Muscle of leg (tissue), 11 donors: ENCODE measurements around the gene TRIP12. TPM values are rescaled to one million over a fixed set of nuclear protein-coding genes. Genes with fewer than 3 reads are reported as not detected.
"Not testable (repeated sequence)": the region's sequence is repeated elsewhere in the genome, so short reads cannot be mapped to it uniquely, and the experiment has no call there.

Experiments
- DNase-seq: peaks from one replicate; pipeline ENCODE4 v3.0.0; 2013
- H3K27ac ChIP-seq: one replicate; pipeline ENCODE4 v1.5.1; 2013; ENCODE audit warnings: mild to moderate bottlenecking, low read length, control low read depth
- H3K27me3 ChIP-seq: one replicate; pipeline ENCODE4 v1.6.1; 2013; ENCODE audit warnings: low read length; ENCODE audit not compliant: control insufficient read depth, insufficient read depth
- H3K36me3 ChIP-seq: one replicate; pipeline ENCODE4 v1.6.1; 2013; ENCODE audit warnings: low read length; ENCODE audit not compliant: control insufficient read depth, insufficient read depth
- H3K4me1 ChIP-seq: one replicate; pipeline ENCODE4 v1.6.1; 2013; ENCODE audit warnings: low read length; ENCODE audit not compliant: control insufficient read depth, insufficient read depth
- H3K4me3 ChIP-seq: one replicate; pipeline ENCODE4 v1.5.1; 2013; ENCODE audit warnings: low read length, control low read depth
- H3K9me3 ChIP-seq: replicated peaks from 2 replicates; pipeline ENCODE4 v1.6.1; 2013; ENCODE audit warnings: low read depth, low read length; ENCODE audit not compliant: control insufficient read depth
- WGBS: methylation state at CpG from one replicate; pipeline ENCODE4 v1.1.5; 2013; ENCODE audit warnings: missing lambda C conversion rate; ENCODE audit not compliant: insufficient coverage; 5-methylcytosine and 5-hydroxymethylcytosine counted together
- polyA plus RNA-seq, 8 donors: library from polyadenylated mRNA; unstranded; fragments of 120-200 nt; gene quantifications; one replicate each; pipeline versions ENCODE4 v1.2.1 to v1.2.3, GENCODE V29; 2013; ENCODE audit warnings: inconsistent platforms in 1 of 8, low replicate concordance in 1 of 8; ENCODE audit not compliant: insufficient read length in 8 of 8, insufficient read depth in 1 of 8
- total RNA-seq: library from RNA; stranded (reverse); fragments of 120-200 nt; gene quantifications from one replicate; pipeline ENCODE4 v1.2.4, GENCODE V29; 2013

TRIP12 gene
- total and polyA plus RNA-seq, 9 donors = 95.2 to 172 (median 145) TPM

GRCh38 chr2:229752970-229753729 is 168.7 kb downstream of the TRIP12 start:
- H3K9me3 ChIP-seq = no peaks in the 10 kb centered on the region
- no peaks in the 10 kb centered on the region for H3K36me3 ChIP-seq
- H3K4me1 ChIP-seq = no peaks in the 10 kb centered on the region
- no peaks in the 10 kb centered on the region for H3K27me3 ChIP-seq
- H3K4me3 ChIP-seq = no peak overlapping the region
- no peak for DNase-seq
- no peak overlapping the region for H3K27ac ChIP-seq
- WGBS = no CpG with 5 or more reads among the region's 11 CpGs

DNA sequence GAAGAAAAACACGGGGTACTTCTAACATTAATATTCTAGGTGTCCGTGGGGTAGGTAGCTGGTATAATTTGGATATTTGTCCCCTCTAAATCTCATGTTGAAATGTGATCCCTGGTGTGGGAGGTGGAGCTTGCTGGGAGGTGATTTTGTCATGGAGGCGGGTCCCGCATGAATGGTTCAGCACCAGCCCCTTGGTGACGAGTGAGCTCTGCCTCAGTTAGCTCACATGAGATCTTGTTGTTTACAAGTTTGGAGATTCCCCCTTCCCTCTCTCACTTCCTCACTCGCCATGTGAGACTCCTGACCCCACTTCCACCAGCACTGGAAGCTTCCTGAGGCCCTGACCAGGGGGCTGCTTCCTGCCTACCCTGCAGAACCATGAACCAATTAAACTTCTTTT is 172.0 kb downstream of the TRIP12 start:
- H3K27ac ChIP-seq = no peak overlapping the region
- DNase-seq = no peak
- WGBS = 71% methylated on average over 1 of the region's 6 CpGs
- no peaks in the 10 kb centered on the region for H3K9me3 ChIP-seq
- no peaks in the 10 kb centered on the region for H3K36me3 ChIP-seq
- H3K4me3 ChIP-seq = no peak overlapping the region
- H3K27me3 ChIP-seq = no peaks in the 10 kb centered on the region
- no peaks in the 10 kb centered on the region for H3K4me1 ChIP-seq

- no peaks in the 10 kb centered on the region for H3K9me3 ChIP-seq
- no peaks in the 10 kb centered on the region for H3K36me3 ChIP-seq
- WGBS = 83% methylated on average over 1 of the region's 3 CpGs
- no peaks in the 10 kb centered on the region for H3K27me3 ChIP-seq
- no peak overlapping the region for H3K27ac ChIP-seq
- no peaks in the 10 kb centered on the region for H3K4me1 ChIP-seq
- no peak for DNase-seq
- no peak overlapping the region for H3K4me3 ChIP-seq
These were observed 172.9 kb downstream of the TRIP12 start for GRCh38 chr2:229748950-229749349.

GRCh38 chr2:229742691-229743090 is 179.1 kb downstream of the TRIP12 start:
- not testable (repeated sequence) for H3K9me3 ChIP-seq, H3K27me3 ChIP-seq, H3K27ac ChIP-seq, DNase-seq, H3K36me3 ChIP-seq, H3K4me1 ChIP-seq, H3K4me3 ChIP-seq
- 77% methylated on average over 5 of the region's 35 CpGs for WGBS

- WGBS = 81% methylated on average over 4 of the region's 4 CpGs
- Histone ChIP-seq H3K4me1 (no peaks in the 10 kb centered on the region), H3K9me3 (peaks cover 21% of the 10 kb centered on the region), H3K27me3 (no peaks in the 10 kb centered on the region), H3K27ac (no peak overlapping the region), H3K36me3 (no peaks in the 10 kb centered on the region), H3K4me3 (no peak overlapping the region)
- DNase-seq = no peak
These were observed 181.5 kb downstream of the TRIP12 start for GRCh38 chr2:229740279-229740678.

GRCh38 chr2:229738024-229738625 is 183.7 kb downstream of the TRIP12 start:
- WGBS = no CpG with 5 or more reads among the region's 3 CpGs
- Histone ChIP-seq H3K4me1 (no peaks in the 10 kb centered on the region), H3K4me3 (no peak overlapping the region), H3K27ac (no peak overlapping the region), H3K27me3 (no peaks in the 10 kb centered on the region), H3K36me3 (no peaks in the 10 kb centered on the region), H3K9me3 (peaks cover 21% of the 10 kb centered on the region)
- no peak for DNase-seq

DNA sequence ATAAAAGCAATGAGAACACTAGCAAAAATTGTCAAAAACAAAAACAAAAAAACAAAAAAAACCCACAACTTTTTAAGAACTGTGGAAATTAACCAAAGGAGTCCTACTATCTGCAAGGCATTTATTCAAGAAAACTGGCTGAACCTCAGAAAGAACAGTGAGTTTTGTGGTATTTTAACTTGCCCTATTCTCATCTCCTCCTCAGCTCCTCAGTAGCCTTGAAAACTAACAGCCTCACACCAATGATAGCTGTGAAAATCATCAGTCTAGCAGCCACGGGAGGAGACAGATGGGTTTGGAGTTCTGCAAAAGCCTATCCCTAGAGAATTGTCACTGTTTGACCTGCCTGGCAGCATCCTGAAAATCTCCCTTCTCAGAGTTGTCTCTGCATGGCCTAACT is 187.4 kb downstream of the TRIP12 start:
- Histone ChIP-seq H3K9me3 (peaks cover 19% of the 10 kb centered on the region), H3K27ac (no peak overlapping the region), H3K4me1 (no peaks in the 10 kb centered on the region), H3K27me3 (no peaks in the 10 kb centered on the region), H3K4me3 (no peak overlapping the region), H3K36me3 (no peaks in the 10 kb centered on the region)
- DNase-seq = no peak
- 50% methylated on average over 1 of the region's 1 CpG for WGBS

GRCh38 chr2:229733611-229734245 is 188.1 kb downstream of the TRIP12 start:
- no peaks in the 10 kb centered on the region for H3K27me3 ChIP-seq
- no peak for DNase-seq
- H3K4me1 ChIP-seq = no peaks in the 10 kb centered on the region
- no peak overlapping the region for H3K4me3 ChIP-seq
- no CpG with 5 or more reads among the region's 6 CpGs for WGBS
- H3K9me3 ChIP-seq = peaks cover 19% of the 10 kb centered on the region
- H3K36me3 ChIP-seq = no peaks in the 10 kb centered on the region
- H3K27ac ChIP-seq = no peak overlapping the region

DNA sequence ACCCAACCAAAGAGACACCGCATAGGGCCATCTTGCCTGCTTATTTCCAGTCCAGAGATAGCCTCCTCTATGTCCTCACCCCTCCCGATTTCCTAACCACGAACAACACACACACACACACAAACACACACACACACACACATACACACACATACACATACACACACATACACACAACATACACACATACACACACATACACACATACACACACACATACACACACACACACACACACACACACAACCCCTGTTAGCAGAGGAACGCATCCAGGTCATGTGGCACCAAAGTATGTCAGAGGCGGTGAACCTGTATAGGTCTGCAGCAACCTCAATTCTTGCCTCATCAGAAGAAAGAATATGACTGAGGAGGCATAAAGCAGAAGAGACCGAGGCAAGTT is 188.9 kb downstream of the TRIP12 start:
- 61% methylated on average over 4 of the region's 6 CpGs for WGBS
- H3K36me3 ChIP-seq = no peaks in the 10 kb centered on the region
- H3K27me3 ChIP-seq = no peaks in the 10 kb centered on the region
- no peaks in the 10 kb centered on the region for H3K4me1 ChIP-seq
- H3K9me3 ChIP-seq = peaks cover 15% of the 10 kb centered on the region
- DNase-seq = no peak
- no peak overlapping the region for H3K4me3 ChIP-seq
- H3K27ac ChIP-seq = no peak overlapping the region

GRCh38 chr2:229731916-229732315 is 189.9 kb downstream of the TRIP12 start:
- Histone ChIP-seq H3K27ac (no peak overlapping the region), H3K9me3 (peaks cover 9% of the 10 kb centered on the region), H3K27me3 (no peaks in the 10 kb centered on the region), H3K36me3 (no peaks in the 10 kb centered on the region), H3K4me3 (no peak overlapping the region), H3K4me1 (no peaks in the 10 kb centered on the region)
- WGBS = 9% methylated on average over 3 of the region's 4 CpGs
- no peak for DNase-seq
